H9 (cell line): ENCODE measurements around the gene UNC5A. TPM values are rescaled to one million over a fixed set of nuclear protein-coding genes. Genes with fewer than 3 reads are reported as not detected.
A peak's percentile ranks its signal among the peaks of the same experiment; 100 is the strongest.

Experiments
- DNase-seq: peaks from one replicate; pipeline ENCODE4 v3.0.0-alpha.2; 2017
- H2AFZ ChIP-seq: one replicate; pipeline ENCODE4 v1.6.1; 2013; ENCODE audit warnings: mild to moderate bottlenecking, low read length, control low read depth, moderate library complexity
- H2AK5ac ChIP-seq: 2 replicates; pipeline ENCODE4 v1.6.1; 2013; ENCODE audit warnings: low read length, control low read depth, mixed read lengths; ENCODE audit not compliant: insufficient read length
- H2BK120ac ChIP-seq: one replicate; pipeline ENCODE4 v1.6.1; 2013; ENCODE audit warnings: low read depth, mild to moderate bottlenecking, low read length, control low read depth, inconsistent platforms; ENCODE audit not compliant: poor library complexity, severe bottlenecking
- H2BK12ac ChIP-seq: 2 replicates; pipeline ENCODE4 v1.6.1; 2013; ENCODE audit warnings: low read length, control low read depth, mixed read lengths, low read depth; ENCODE audit not compliant: insufficient read length
- H2BK15ac ChIP-seq: 2 replicates; pipeline ENCODE4 v1.6.1; 2013; ENCODE audit warnings: low read depth, low read length, control low read depth
- H2BK20ac ChIP-seq: one replicate; pipeline ENCODE4 v1.6.1; 2013; ENCODE audit warnings: low read depth, mild to moderate bottlenecking, low read length, control low read depth, inconsistent platforms; ENCODE audit not compliant: poor library complexity, severe bottlenecking
- H2BK5ac ChIP-seq: 2 replicates; pipeline ENCODE4 v1.6.1; 2013; ENCODE audit warnings: low read length, control low read depth, mixed read lengths; ENCODE audit not compliant: insufficient read length
- H3K14ac ChIP-seq: 2 replicates; pipeline ENCODE4 v1.6.1; 2013; ENCODE audit warnings: low read length, control low read depth; ENCODE audit not compliant: insufficient read depth
- H3K18ac ChIP-seq: 2 replicates; pipeline ENCODE4 v1.6.1; 2013; ENCODE audit warnings: low read depth, mild to moderate bottlenecking, mixed read lengths, low read length, control low read depth; ENCODE audit not compliant: insufficient read length
- H3K23ac ChIP-seq: 2 replicates; pipeline ENCODE4 v1.6.1; 2013; ENCODE audit warnings: low read length, control low read depth, mixed read lengths, low read depth; ENCODE audit not compliant: insufficient read length
- H3K23me2 ChIP-seq: 2 replicates; pipeline ENCODE4 v1.6.1; 2013; ENCODE audit warnings: low read depth, mild to moderate bottlenecking, mixed read lengths, low read length, control low read depth; ENCODE audit not compliant: insufficient read length, poor library complexity, severe bottlenecking
- H3K27ac ChIP-seq: 2 replicates; pipeline ENCODE4 v1.5.1; 2013; ENCODE audit warnings: low read length, control low read depth, mixed read lengths, low read depth; ENCODE audit not compliant: insufficient read length
- H3K27me3 ChIP-seq: 2 replicates; pipeline ENCODE4 v1.6.1; 2013; ENCODE audit warnings: low read length, control low read depth, inconsistent platforms; ENCODE audit not compliant: insufficient read depth
- H3K4ac ChIP-seq: 2 replicates; pipeline ENCODE4 v1.6.1; 2013; ENCODE audit warnings: low read depth, mild to moderate bottlenecking, control low read depth, inconsistent platforms, low read length, moderate library complexity
- H3K4me1 ChIP-seq: 2 replicates; pipeline ENCODE4 v1.6.1; 2013; ENCODE audit warnings: low read length, control low read depth, inconsistent platforms; ENCODE audit not compliant: insufficient read depth
- H3K4me2 ChIP-seq: 2 replicates; pipeline ENCODE4 v1.6.1; 2013; ENCODE audit warnings: low read length, control low read depth, mixed read lengths; ENCODE audit not compliant: insufficient read length, insufficient read depth
- H3K56ac ChIP-seq: 2 replicates; pipeline ENCODE4 v1.6.1; 2013; ENCODE audit warnings: low read depth, mild to moderate bottlenecking, mixed read lengths, low read length, control low read depth; ENCODE audit not compliant: insufficient read length
- H3K79me1 ChIP-seq: 2 replicates; pipeline ENCODE4 v1.6.1; 2013; ENCODE audit warnings: low read depth, mild to moderate bottlenecking, moderate library complexity, low read length, control low read depth, inconsistent platforms; ENCODE audit not compliant: insufficient read depth, poor library complexity, severe bottlenecking
- H3K79me2 ChIP-seq: 2 replicates; pipeline ENCODE4 v1.6.1; 2013; ENCODE audit warnings: low read length, control low read depth, inconsistent platforms; ENCODE audit not compliant: insufficient read depth
- H3K9ac ChIP-seq: 2 replicates; pipeline ENCODE4 v1.6.1; 2013; ENCODE audit warnings: low read length, control low read depth, mixed read lengths; ENCODE audit not compliant: insufficient read length; ENCODE audit errors: extremely low read depth
- H3K9me3 ChIP-seq: one replicate; pipeline ENCODE4 v1.6.1; 2013; ENCODE audit warnings: low read depth, low read length, inconsistent platforms; ENCODE audit not compliant: control insufficient read depth
- H3T11ph ChIP-seq: one replicate; pipeline ENCODE4 v1.6.1; 2013; ENCODE audit warnings: mild to moderate bottlenecking, low read length, control low read depth, inconsistent platforms
- H4K20me1 ChIP-seq: one replicate; pipeline ENCODE4 v1.6.1; 2013; ENCODE audit not compliant: control insufficient read depth, insufficient read length, insufficient read depth
- H4K5ac ChIP-seq: 2 replicates; pipeline ENCODE4 v1.6.1; 2013; ENCODE audit warnings: low read depth, mild to moderate bottlenecking, mixed read lengths, low read length, control low read depth; ENCODE audit not compliant: insufficient read length
- H4K8ac ChIP-seq: replicated peaks from 2 replicates; pipeline ENCODE4 v1.6.1; 2013; ENCODE audit warnings: low read length, control low read depth, mixed read lengths, low read depth; ENCODE audit not compliant: insufficient read length
- H4K91ac ChIP-seq: 2 replicates; pipeline ENCODE4 v1.6.1; 2013; ENCODE audit warnings: low read depth, mild to moderate bottlenecking, moderate library complexity, mixed read lengths, low read length, control low read depth; ENCODE audit not compliant: insufficient read length
- H3K27ac Mint-ChIP-seq, 3 experiments: 2 replicates in 2 of 3; 3 replicates in 1 of 3; pipeline ENCODE4 v1.8.0; 2020 to 2021; ENCODE audit warnings: mixed read lengths in 3 of 3, mild to moderate bottlenecking in 1 of 3, moderate library complexity in 1 of 3
- H3K27me3 Mint-ChIP-seq: 2 replicates; pipeline ENCODE4 v1.8.0; 2021; ENCODE audit warnings: low read depth, mild to moderate bottlenecking, moderate library complexity, mixed read lengths
- H3K36me3 Mint-ChIP-seq, 3 experiments: 2 replicates in 2 of 3; 3 replicates in 1 of 3; pipeline ENCODE4 v1.8.0; 2020 to 2021; ENCODE audit warnings: low read depth in 3 of 3, mixed read lengths in 3 of 3; ENCODE audit not compliant: insufficient read depth in 1 of 3
- H3K4me1 Mint-ChIP-seq, 2 experiments: 2 replicates each; pipeline ENCODE4 v1.8.0; 2020; ENCODE audit warnings: mixed read lengths in 2 of 2
- H3K4me3 Mint-ChIP-seq, 2 experiments: 2 replicates in 1 of 2; 3 replicates in 1 of 2; pipeline ENCODE4 v1.8.0; 2020 to 2021; ENCODE audit warnings: mild to moderate bottlenecking in 2 of 2, mixed read lengths in 2 of 2, moderate library complexity in 1 of 2
- H3K9me3 Mint-ChIP-seq, 2 experiments: 2 replicates in 1 of 2; 3 replicates in 1 of 2; pipeline ENCODE4 v1.8.0; 2020; ENCODE audit warnings: mild to moderate bottlenecking in 2 of 2, mixed read lengths in 2 of 2, moderate library complexity in 1 of 2
- CTCF ChIP-seq: fragments of 200-600 bp; sonication (generic); conservative IDR thresholded peaks from 3 replicates; pipeline ENCODE4 v1.8.0; 2021; ENCODE audit warnings: antibody characterized with exemption, mild to moderate bottlenecking
- WGBS: extraction: QIAGEN DNeasy Blood & Tissue Kit; methylation state at CpG from one replicate; pipeline ENCODE4 v1.1.7; 2013; ENCODE audit warnings: missing lambda C conversion rate, low lambda C conversion rate, mixed read lengths; ENCODE audit not compliant: insufficient read length; ENCODE audit errors: extremely low coverage; 5-methylcytosine and 5-hydroxymethylcytosine counted together
- total RNA-seq: library from RNA; stranded (reverse); gene quantifications from 2 replicates; pipeline ENCODE4 v1.2.1, GENCODE V29; 2021

The UNC5A gene
- total RNA-seq, 1 experiment from 2014 or later: 4.4 TPM

DNA sequence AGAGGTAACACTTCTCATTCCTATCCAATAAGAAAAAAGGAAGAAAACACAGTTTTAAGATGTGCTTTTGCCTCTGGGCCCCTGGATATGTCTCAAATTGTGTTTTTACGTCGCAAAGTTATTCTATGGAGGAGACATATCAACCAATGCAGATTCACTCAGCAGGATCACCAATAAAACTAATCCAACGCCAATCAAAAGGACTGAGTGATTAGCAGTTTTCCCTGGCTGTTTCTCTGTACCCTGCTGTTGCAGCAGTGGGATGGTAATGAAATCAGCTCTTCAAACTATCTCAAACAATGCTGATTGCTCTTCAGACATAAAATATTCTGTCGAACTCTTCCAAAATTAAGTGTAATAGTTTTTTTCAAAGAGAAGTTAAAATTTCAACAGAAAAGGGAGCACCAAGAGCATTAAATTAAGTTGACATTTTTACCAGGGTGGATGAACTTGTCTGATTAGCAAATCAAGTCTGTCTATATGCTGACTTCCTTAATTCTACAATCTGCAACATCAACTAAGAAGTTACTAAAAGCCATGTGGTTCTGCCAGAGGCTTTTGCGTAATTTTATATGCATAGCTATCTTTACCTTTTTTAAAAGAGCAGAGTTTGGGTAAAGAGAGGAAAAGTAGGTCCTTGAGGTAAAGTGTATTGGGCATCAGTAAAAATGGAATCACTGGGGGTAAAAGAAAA is 98.5 kb downstream of the UNC5A start:
- Histone ChIP-seq H3K56ac (no peak overlapping the region), H2BK12ac (no peak overlapping the region), H3K79me1 (no peaks in the 10 kb centered on the region), H3K27me3 (no peaks in the 10 kb centered on the region), H3K4me1 (no peaks in the 10 kb centered on the region), H3K9me3 (no peaks in the 10 kb centered on the region), H4K5ac (no peak overlapping the region), H2AFZ (no peak overlapping the region), H2BK5ac (no peak overlapping the region), H3K14ac (no peak overlapping the region), H2AK5ac (no peak overlapping the region), H3K27ac (no peak overlapping the region), H3K4ac (no peak overlapping the region), H2BK15ac (no peak overlapping the region), H3T11ph (no peak overlapping the region), H4K8ac (no peak overlapping the region), H3K79me2 (no peaks in the 10 kb centered on the region), H4K20me1 (no peaks in the 10 kb centered on the region), H3K18ac (no peak overlapping the region), H3K4me2 (no peak overlapping the region), H3K23me2 (no peaks in the 10 kb centered on the region), H4K91ac (no peak overlapping the region), H3K23ac (no peak overlapping the region), H3K9ac (no peak overlapping the region), H2BK20ac (no peak overlapping the region), H2BK120ac (no peak overlapping the region)
- Mint-ChIP-seq H3K9me3 (no peaks in the 10 kb centered on the region), H3K27me3 (no peaks in the 10 kb centered on the region), H3K36me3 (peaks cover 25 to 59% (median 51%) of the 10 kb centered on the region in 3 experiments), H3K4me3 (no peak overlapping the region), H3K27ac (peak overlapping the region in 1 of 3 experiments; percentile 52; a peak in 2 of 7 replicates), H3K4me1 (peaks cover 5 to 7% of the 10 kb centered on the region in 2 experiments)
- no peak for DNase-seq
- WGBS: no CpG with 5 or more reads among the region's 5 CpGs
- TF ChIP-seq CTCF: no peak
